Testis (tissue), 3 donors: ENCODE data around the gene OR52B6. TPM values are rescaled to one million over a fixed set of nuclear protein-coding genes. Genes with fewer than 3 reads are reported as not detected.
"Not testable (repeated sequence)": the region's sequence is repeated elsewhere in the genome, so short reads cannot be mapped to it uniquely, and the experiment has no call there.

Experiments used
- DNase-seq: peaks from one replicate; pipeline ENCODE4 v3.0.0-alpha.2; 2019
- H3K27ac ChIP-seq, 2 donors: fragments of 200-600 bp; sonication (generic); one replicate each; pipeline ENCODE4 v1.5.1; 2019
- H3K27me3 ChIP-seq: fragments of 200-600 bp; sonication (generic); one replicate; pipeline ENCODE4 v1.5.1; 2019
- H3K36me3 ChIP-seq: fragments of 200-600 bp; sonication (generic); one replicate; pipeline ENCODE4 v1.5.1; 2017; ENCODE audit warnings: low read depth; ENCODE audit errors: missing control alignments
- H3K4me1 ChIP-seq: fragments of 200-600 bp; sonication (generic); one replicate; pipeline ENCODE4 v1.5.1; 2019
- H3K4me3 ChIP-seq, 2 donors: fragments of 200-600 bp; sonication (generic); one replicate each; pipeline ENCODE4 v1.5.1; 2017 to 2019
- H3K9me3 ChIP-seq: fragments of 200-600 bp; sonication (generic); one replicate; pipeline ENCODE4 v1.5.1; 2017
- CTCF ChIP-seq, 3 experiments: fragments of 450-650 bp in 2 of 3; fragments of 200-600 bp in 1 of 3; sonication (generic) in 1 of 3; IDR thresholded peaks; one replicate each; pipeline ENCODE4 v1.5.1; 2016 to 2019; ENCODE audit warnings: antibody characterized with exemption in 3 of 3, mild to moderate bottlenecking in 2 of 3, moderate library complexity in 1 of 3
- POLR2A ChIP-seq: fragments of 450-650 bp; IDR thresholded peaks from one replicate; pipeline ENCODE4 v1.6.1; 2017; ENCODE audit warnings: antibody characterized with exemption, mild to moderate bottlenecking, moderate library complexity
- WGBS, 2 donors: methylation state at CpG; one replicate each; pipeline ENCODE4 v1.1.5; 2018; 5-methylcytosine and 5-hydroxymethylcytosine counted together
- intact Hi-C: fragments of 100-400 bp; cut with DNase I; formaldehyde crosslinking; loops from one replicate; pipeline ENCODE4 v1.15.1; 2023; ENCODE audit warnings: low total_unique reads
- polyA plus RNA-seq: library from polyadenylated mRNA; stranded (reverse); fragments of 350-450 nt; fragmentation: Illumina TruSeq; extraction: RNeasy Lipid Tissue Mini Kit (QIAGEN cat#74804); gene quantifications from one replicate; pipeline ENCODE4 v1.2.3, GENCODE V29; 2014; ENCODE audit warnings: low read depth, low replicate concordance; ENCODE audit not compliant: insufficient read depth
- total RNA-seq, 2 donors: library from RNA; depleted of rRNA; stranded (reverse); fragments of >200 nt; gene quantifications; one replicate each; pipeline ENCODE4 v1.2.3, GENCODE V29; 2016

The OR52B6 gene
- total and polyA plus RNA-seq, 3 donors from 2014 or later = not detected

GRCh38 chr11:5593146-5593545 is 12.5 kb downstream of the OR52B6 start:
- no peak for DNase-seq
- 53 to 68% methylated on average over 1 of the region's 1 CpG for WGBS, 2 donors
- Histone ChIP-seq H3K4me3 (no peak overlapping the region), H3K27ac (no peak overlapping the region), H3K9me3 (no peaks in the 10 kb centered on the region), H3K36me3 (no peaks in the 10 kb centered on the region), H3K4me1 (peaks cover 7% of the 10 kb centered on the region), H3K27me3 (no peaks in the 10 kb centered on the region)
- no peak for TF ChIP-seq POLR2A
- no peak for TF ChIP-seq CTCF (IDR thresholded peaks at IDR 0.05)
- intact Hi-C loops = no loop called here

- TF ChIP-seq POLR2A (no peak), CTCF (IDR thresholded peaks at IDR 0.05) (no peak)
- Histone ChIP-seq H3K9me3 (no peaks in the 10 kb centered on the region), H3K4me3 (peak within 1 kb of the TSS; percentile 29 to 60), H3K27ac (peak within 1 kb of the TSS; percentile 47 to 58), H3K27me3 (no peaks in the 10 kb centered on the region), H3K36me3 (no peaks in the 10 kb centered on the region), H3K4me1 (peaks cover 8% of the 10 kb centered on the region)
- intact Hi-C loops = no loop called here
- peak; percentile 66 for DNase-seq
- WGBS, 2 donors = 5 to 9% methylated on average over 17 to 20 of the region's 20 CpGs
Measured at GRCh38 chr11:5596607-5597201, 16.0 kb downstream of the OR52B6 start, which contains the start of gene TRIM6. Gene TRIM6, plus strand, starts transcription at chr11:5596637. Its CDS starts 261 bp downstream, at chr11:5596898.

GRCh38 chr11:5597953-5598352 is 17.3 kb downstream of the OR52B6 start:
- no peak overlapping the region for H3K4me3 ChIP-seq
- TF ChIP-seq POLR2A = no peak
- no peak for TF ChIP-seq CTCF (IDR thresholded peaks at IDR 0.05)
- WGBS, 2 donors = 17 to 42% methylated on average over 3 of the region's 3 CpGs
- intact Hi-C loops = no loop called here
- H3K4me1 ChIP-seq = peaks cover 8% of the 10 kb centered on the region
- DNase-seq = no peak
- H3K27me3 ChIP-seq = no peaks in the 10 kb centered on the region
- no peaks in the 10 kb centered on the region for H3K36me3 ChIP-seq
- no peak overlapping the region for H3K27ac ChIP-seq
- no peaks in the 10 kb centered on the region for H3K9me3 ChIP-seq

GRCh38 chr11:5600374-5600851 is 19.7 kb downstream of the OR52B6 start:
- intact Hi-C loops = no loop called here
- peak; percentile 86 for DNase-seq

GRCh38 chr11:5602791-5603190 is 22.1 kb downstream of the OR52B6 start:
- H3K4me3 ChIP-seq, H3K36me3 ChIP-seq, H3K9me3 ChIP-seq, DNase-seq, H3K27ac ChIP-seq, H3K4me1 ChIP-seq, intact Hi-C loops, H3K27me3 ChIP-seq: not testable (repeated sequence)
- WGBS, 2 donors = 84 to 93% methylated on average over 4 of the region's 4 CpGs

More at GRCh38 chr11:5600374-5600851, 19.7 kb downstream of the OR52B6 start:
- H3K36me3 ChIP-seq = no peaks in the 10 kb centered on the region
- peaks cover 8% of the 10 kb centered on the region for H3K4me1 ChIP-seq
- H3K9me3 ChIP-seq = no peaks in the 10 kb centered on the region
- WGBS, 2 donors = 47 to 57% methylated on average over 9 of the region's 9 CpGs
- H3K27ac ChIP-seq = peak overlapping the region in 1 of 2 donors; percentile 56
- no peaks in the 10 kb centered on the region for H3K27me3 ChIP-seq
- TF ChIP-seq POLR2A (no peak), CTCF (IDR thresholded peaks at IDR 0.05) (peak; percentile 45 to 55 (median 55))
- no peak overlapping the region for H3K4me3 ChIP-seq
